ENCODE results near the gene GFER.

Gene GFER

GRCh38 chr16:2036200-2036966 is 52.4 kb downstream of the GFER start:
- TF ChIP-seq CTCF (IDR thresholded peaks at IDR 0.05; ENCODE audit: low read depth, low read length, missing control alignments): no peak
- DNase-seq (ENCODE audit: low read depth): no peak
- in situ Hi-C loops (cut with HindIII; ENCODE audit: low sequenced_read_pairs): loop anchor here (5.0 to 10.0 kb wide), 3 partner anchors 41 to 128 kb away; partner anchors contain the start of genes GFER and NOXO1
- H3K4me3 ChIP-seq (ENCODE audit: low read depth, low read length): no peak overlapping the region

DNA sequence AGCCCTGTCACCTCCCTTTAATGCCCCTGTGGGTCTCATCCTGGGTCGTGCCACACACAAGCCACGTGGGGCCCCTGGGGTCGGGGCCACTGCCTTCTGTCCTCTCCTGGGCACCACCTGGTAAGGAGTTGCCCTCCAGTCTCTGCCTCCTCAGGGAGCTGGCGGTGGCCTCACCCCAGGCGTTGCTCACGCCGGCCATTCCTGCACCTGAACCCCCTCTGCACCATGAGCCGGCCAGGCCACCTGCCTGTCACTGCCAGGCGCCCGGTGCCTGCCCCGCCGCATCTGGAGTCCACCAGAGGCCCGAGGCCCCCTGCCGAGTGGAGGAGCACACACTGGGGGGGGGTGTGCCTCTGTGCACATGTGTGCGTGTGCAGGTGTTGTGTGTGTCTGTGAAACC is 53.1 kb downstream of the GFER start:
- no peak for TF ChIP-seq CTCF (IDR thresholded peaks at IDR 0.05; ENCODE audit: low read depth, low read length, missing control alignments)
- no peak overlapping the region for H3K4me3 ChIP-seq (ENCODE audit: low read depth, low read length)
- in situ Hi-C loops (cut with HindIII; ENCODE audit: low sequenced_read_pairs): loop anchor here (5.0 to 10.0 kb wide), 3 partner anchors 40 to 128 kb away; partner anchors contain the start of genes GFER and NOXO1
- no peak for DNase-seq (ENCODE audit: low read depth)
